ENCODE data around the gene MITF.

Gene MITF, protein sequence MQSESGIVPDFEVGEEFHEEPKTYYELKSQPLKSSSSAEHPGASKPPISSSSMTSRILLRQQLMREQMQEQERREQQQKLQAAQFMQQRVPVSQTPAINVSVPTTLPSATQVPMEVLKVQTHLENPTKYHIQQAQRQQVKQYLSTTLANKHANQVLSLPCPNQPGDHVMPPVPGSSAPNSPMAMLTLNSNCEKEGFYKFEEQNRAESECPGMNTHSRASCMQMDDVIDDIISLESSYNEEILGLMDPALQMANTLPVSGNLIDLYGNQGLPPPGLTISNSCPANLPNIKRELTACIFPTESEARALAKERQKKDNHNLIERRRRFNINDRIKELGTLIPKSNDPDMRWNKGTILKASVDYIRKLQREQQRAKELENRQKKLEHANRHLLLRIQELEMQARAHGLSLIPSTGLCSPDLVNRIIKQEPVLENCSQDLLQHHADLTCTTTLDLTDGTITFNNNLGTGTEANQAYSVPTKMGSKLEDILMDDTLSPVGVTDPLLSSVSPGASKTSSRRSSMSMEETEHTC

DNA sequence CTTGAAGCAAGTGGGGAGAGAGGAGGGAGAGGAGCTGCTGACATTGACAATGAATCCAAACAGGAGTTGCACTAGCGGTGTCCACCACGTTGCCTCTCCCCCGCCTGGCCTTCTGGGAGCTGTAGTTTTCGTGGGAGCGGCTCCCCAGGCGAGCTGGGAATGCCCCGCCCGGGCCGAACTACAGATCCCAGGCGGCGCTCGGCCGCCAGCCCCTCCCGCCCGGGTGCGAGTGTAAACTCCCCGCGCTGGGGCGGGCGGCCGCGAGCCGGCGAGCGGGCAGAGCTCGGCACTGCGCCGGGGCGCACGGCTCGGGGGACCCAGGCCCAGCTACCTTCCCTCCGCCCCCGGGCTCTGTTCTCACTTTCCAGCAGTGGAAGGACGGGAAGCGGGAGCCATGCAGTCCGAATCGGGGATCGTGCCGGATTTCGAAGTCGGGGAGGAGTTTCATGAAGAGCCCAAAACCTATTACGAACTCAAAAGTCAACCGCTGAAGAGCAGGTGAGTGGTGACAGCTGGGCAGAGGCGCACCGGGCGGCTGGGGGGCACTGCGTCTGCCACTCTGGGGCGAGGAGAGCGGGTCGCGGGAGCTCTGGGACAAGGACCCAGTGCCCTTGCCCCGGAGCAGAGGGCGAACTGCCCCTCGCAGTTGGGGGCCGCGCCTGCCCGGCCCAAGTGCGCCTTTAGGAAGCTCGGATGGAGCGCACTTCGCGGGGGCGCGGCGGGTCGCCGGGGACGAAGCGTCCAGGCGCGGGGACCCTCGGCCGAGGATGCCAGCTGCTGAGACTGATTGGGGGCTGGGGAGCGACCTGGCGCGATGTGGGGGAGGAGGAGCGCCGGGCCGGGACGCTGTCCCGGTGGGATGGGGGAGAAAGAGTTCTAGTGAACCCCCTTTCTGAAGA is at the start of gene MITF:
TSS of gene MITF (plus strand) at position 261 of the 899 bp plus-strand sequence. CDS start at position 395, 134 bp downstream.
- Histone ChIP-seq H3K4me3 (peak within 1 kb of the TSS; percentile 85), H3K27ac (no peak within 1 kb of the TSS), H3K36me3 (ENCODE audit: insufficient read depth, low read length) (no peaks in the 10 kb centered on the region), H3K9ac (ENCODE audit: insufficient read length) (peak within 1 kb of the TSS; percentile 66), H3K9me3 (ENCODE audit: low read depth, low read length) (no peaks in the 10 kb centered on the region)
- DNase-seq (ENCODE audit: low read depth, low spot score): no peak
- TF ChIP-seq POLR2AphosphoS5 (IDR thresholded peaks at IDR 0.05; ENCODE audit: borderline replicate concordance, low read depth, low read length) (0 out of 2 replicates have a peak, but pooled peaks have one; percentile 24), FOXP2 (optimal IDR thresholded peaks at IDR 0.05; ENCODE audit: control extremely low read depth, extremely low read length, insufficient read depth) (no peak), EZH2 (IDR thresholded peaks at IDR 0.05) (no peak)

DNA sequence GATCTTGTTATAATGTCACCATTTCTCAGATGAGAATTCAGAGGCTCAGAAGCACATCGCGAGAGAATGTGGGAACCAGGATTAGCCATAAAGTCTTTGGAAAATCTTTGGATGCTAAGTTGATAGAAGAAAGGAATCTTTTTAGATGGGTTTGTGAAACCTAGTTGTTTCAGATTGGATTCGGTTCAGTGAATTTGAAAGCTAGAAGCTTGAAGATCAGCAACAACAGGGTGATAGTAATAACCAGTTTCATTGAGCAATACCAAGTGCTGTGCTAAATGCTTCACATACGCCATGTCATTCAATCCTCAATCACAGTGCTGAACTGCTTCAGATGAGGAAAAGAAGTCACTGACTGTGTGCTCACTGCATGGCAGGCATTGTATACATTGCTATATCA is 47.4 kb upstream of the MITF start:
- Histone ChIP-seq H3K27ac (no peak overlapping the region), H3K36me3 (ENCODE audit: insufficient read depth, low read length) (no peaks in the 10 kb centered on the region), H3K4me3 (no peak overlapping the region), H3K9me3 (ENCODE audit: low read depth, low read length) (no peaks in the 10 kb centered on the region), H3K9ac (ENCODE audit: insufficient read length) (no peak overlapping the region)
- TF ChIP-seq EZH2 (IDR thresholded peaks at IDR 0.05) (no peak), FOXP2 (optimal IDR thresholded peaks at IDR 0.05; ENCODE audit: control extremely low read depth, extremely low read length, insufficient read depth) (no peak), POLR2AphosphoS5 (IDR thresholded peaks at IDR 0.05; ENCODE audit: borderline replicate concordance, low read depth, low read length) (no peak)
- no peak for DNase-seq (ENCODE audit: low read depth, low spot score)

DNA sequence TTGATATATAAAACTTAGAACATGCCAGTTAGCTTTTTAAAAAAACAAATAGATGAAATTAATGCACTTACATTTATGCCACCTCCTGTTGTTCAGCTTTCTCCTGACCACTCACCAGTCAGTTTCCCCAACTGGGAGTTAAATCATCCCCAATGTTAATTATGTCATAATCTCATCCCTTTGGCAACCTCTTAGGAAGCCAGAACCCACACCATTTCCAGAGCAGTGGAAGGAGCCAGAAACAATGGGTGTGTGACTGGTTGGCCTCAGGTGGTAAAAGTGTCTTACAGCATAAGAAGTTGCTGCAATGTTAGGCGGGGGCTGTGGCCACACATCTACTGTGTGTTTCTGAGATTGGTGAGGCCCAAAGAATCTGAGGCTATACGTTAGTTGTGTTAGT is 46.5 kb upstream of the MITF start:
- no peaks in the 10 kb centered on the region for H3K36me3 ChIP-seq (ENCODE audit: insufficient read depth, low read length)
- TF ChIP-seq EZH2 (IDR thresholded peaks at IDR 0.05) (no peak), FOXP2 (optimal IDR thresholded peaks at IDR 0.05; ENCODE audit: control extremely low read depth, extremely low read length, insufficient read depth) (no peak), POLR2AphosphoS5 (IDR thresholded peaks at IDR 0.05; ENCODE audit: borderline replicate concordance, low read depth, low read length) (no peak)
- H3K9me3 ChIP-seq (ENCODE audit: low read depth, low read length): no peaks in the 10 kb centered on the region
- DNase-seq (ENCODE audit: low read depth, low spot score): no peak
- no peak overlapping the region for H3K9ac ChIP-seq (ENCODE audit: insufficient read length)
- no peak overlapping the region for H3K27ac ChIP-seq
- H3K4me3 ChIP-seq: no peak overlapping the region

DNA sequence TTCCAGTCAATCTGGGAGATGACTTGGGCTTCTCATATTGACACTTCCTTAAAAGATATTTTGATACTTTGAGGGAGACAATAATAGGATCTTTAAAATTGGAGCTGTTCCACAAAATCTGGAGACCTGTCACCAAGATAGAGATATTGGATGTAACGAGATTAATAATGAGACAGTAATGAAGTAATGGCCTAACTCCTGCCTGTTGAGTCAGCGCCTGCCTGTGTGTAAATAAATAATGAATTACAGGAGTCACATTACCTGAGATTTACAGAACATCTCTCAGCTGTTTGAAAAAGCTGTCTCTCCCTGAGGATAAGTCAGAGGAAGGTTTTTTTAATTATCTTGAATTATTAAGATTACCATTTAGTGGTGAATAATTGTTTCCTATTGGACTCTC is 43.8 kb upstream of the MITF start:
- TF ChIP-seq POLR2AphosphoS5 (IDR thresholded peaks at IDR 0.05; ENCODE audit: borderline replicate concordance, low read depth, low read length) (no peak), FOXP2 (optimal IDR thresholded peaks at IDR 0.05; ENCODE audit: control extremely low read depth, extremely low read length, insufficient read depth) (no peak)
- DNase-seq (ENCODE audit: low read depth, low spot score): no peak
- Histone ChIP-seq H3K9me3 (ENCODE audit: low read depth, low read length) (no peaks in the 10 kb centered on the region), H3K9ac (ENCODE audit: insufficient read length) (no peak overlapping the region), H3K27ac (no peak overlapping the region), H3K36me3 (ENCODE audit: insufficient read depth, low read length) (no peaks in the 10 kb centered on the region), H3K4me3 (no peak overlapping the region)

DNA sequence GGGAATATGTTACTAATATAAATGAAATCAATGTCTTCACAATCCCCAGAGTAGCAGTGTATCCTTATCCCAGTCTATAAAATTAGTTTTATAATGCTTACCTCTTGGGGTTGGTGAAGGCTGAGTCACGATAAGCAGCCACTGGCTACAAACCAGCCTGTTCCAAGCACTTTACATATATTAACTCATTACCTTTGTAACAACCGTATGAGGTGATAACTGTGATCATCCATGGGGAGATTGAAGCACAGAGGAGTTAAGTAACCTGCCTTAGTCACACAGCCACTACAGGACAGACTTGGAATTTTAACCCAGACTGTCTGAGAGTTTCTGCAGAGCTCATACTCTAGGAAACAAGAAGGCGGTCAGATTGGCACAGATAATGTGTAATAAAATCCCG is 43.3 kb upstream of the MITF start:
- H3K27ac ChIP-seq: no peak overlapping the region
- H3K9me3 ChIP-seq (ENCODE audit: low read depth, low read length): no peaks in the 10 kb centered on the region
- no peak overlapping the region for H3K9ac ChIP-seq (ENCODE audit: insufficient read length)
- DNase-seq (ENCODE audit: low read depth, low spot score): no peak
- H3K36me3 ChIP-seq (ENCODE audit: insufficient read depth, low read length): no peaks in the 10 kb centered on the region
- H3K4me3 ChIP-seq: no peak overlapping the region
- TF ChIP-seq POLR2AphosphoS5 (IDR thresholded peaks at IDR 0.05; ENCODE audit: borderline replicate concordance, low read depth, low read length): no peak
- no peak for TF ChIP-seq EZH2 (IDR thresholded peaks at IDR 0.05)
- TF ChIP-seq FOXP2 (optimal IDR thresholded peaks at IDR 0.05; ENCODE audit: control extremely low read depth, extremely low read length, insufficient read depth): no peak

DNA sequence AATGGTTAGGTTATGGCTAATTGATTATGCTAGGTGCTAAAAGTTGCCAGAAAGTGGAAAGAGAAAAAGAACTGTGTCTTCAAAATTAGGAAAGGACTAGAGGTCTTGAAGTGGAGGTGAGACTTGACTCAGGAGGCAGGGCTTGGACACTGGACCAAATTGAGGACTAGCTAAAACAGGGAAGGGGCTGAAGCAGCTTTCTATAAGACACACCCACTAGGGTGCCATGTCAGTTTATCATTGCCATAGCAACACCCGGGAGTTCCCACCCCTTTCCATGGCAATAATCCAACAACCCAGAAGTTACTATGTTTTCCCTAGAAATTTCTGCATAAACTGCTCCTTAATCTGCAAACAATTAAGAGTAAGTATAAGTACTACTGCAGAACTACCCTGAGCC is 42.9 kb upstream of the MITF start:
- DNase-seq (ENCODE audit: low read depth, low spot score): peak; percentile 22
- Histone ChIP-seq H3K27ac (no peak overlapping the region), H3K4me3 (no peak overlapping the region), H3K9ac (ENCODE audit: insufficient read length) (no peak overlapping the region), H3K36me3 (ENCODE audit: insufficient read depth, low read length) (no peaks in the 10 kb centered on the region), H3K9me3 (ENCODE audit: low read depth, low read length) (no peaks in the 10 kb centered on the region)
- no peak for TF ChIP-seq POLR2AphosphoS5 (IDR thresholded peaks at IDR 0.05; ENCODE audit: borderline replicate concordance, low read depth, low read length)
- TF ChIP-seq FOXP2 (optimal IDR thresholded peaks at IDR 0.05; ENCODE audit: control extremely low read depth, extremely low read length, insufficient read depth): no peak
- TF ChIP-seq EZH2 (IDR thresholded peaks at IDR 0.05): no peak

DNA sequence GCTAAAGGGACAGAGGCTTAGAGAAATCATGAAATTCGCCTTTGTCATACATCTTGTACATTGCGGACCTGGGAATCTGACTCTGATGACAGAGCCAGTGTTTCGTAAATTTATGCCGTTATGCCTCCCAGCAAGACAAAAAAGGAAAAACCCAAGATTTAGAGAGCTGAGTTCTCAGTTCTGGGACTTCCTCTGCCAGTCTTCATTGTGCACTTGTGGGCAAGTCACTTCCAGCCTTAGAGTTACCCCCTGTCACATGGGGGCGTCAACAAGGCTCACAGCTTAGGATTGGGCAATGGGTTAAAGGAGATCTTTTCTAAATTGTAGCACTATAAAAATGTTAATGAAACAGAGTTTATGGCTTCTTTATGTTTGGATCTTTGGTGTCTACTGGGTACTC is 41.9 kb upstream of the MITF start:
- no peak for TF ChIP-seq POLR2AphosphoS5 (IDR thresholded peaks at IDR 0.05; ENCODE audit: borderline replicate concordance, low read depth, low read length)
- TF ChIP-seq FOXP2 (optimal IDR thresholded peaks at IDR 0.05; ENCODE audit: control extremely low read depth, extremely low read length, insufficient read depth): no peak
- TF ChIP-seq EZH2 (IDR thresholded peaks at IDR 0.05): no peak
- no peak for DNase-seq (ENCODE audit: low read depth, low spot score)

DNA sequence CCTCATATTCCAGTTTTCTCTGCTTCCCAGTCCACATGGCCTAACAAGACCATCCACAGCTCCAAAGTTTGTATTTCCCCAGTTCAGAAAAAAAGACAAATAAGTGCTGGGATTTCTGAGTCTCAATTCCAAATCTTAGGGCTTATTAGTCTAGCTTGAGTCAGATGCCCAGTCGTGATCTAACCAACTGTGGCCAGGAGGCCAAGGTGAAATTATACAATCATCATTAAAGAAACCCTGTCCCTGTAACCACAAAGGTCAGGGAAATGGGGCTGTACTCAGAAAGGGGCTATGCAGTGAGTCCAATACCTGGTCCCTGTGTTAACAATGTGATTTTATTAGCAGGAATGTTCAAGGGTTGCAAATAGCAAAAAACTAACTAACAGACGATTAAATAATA is 40.5 kb upstream of the MITF start:
- H3K27ac ChIP-seq: no peak overlapping the region
- H3K36me3 ChIP-seq (ENCODE audit: insufficient read depth, low read length): no peaks in the 10 kb centered on the region
- no peak overlapping the region for H3K9ac ChIP-seq (ENCODE audit: insufficient read length)
- H3K4me3 ChIP-seq: no peak overlapping the region
- DNase-seq (ENCODE audit: low read depth, low spot score): no peak
- TF ChIP-seq POLR2AphosphoS5 (IDR thresholded peaks at IDR 0.05; ENCODE audit: borderline replicate concordance, low read depth, low read length) (no peak), EZH2 (IDR thresholded peaks at IDR 0.05) (no peak), FOXP2 (optimal IDR thresholded peaks at IDR 0.05; ENCODE audit: control extremely low read depth, extremely low read length, insufficient read depth) (no peak)
- no peaks in the 10 kb centered on the region for H3K9me3 ChIP-seq (ENCODE audit: low read depth, low read length)

More for the DNA sequence above, 41.9 kb upstream of the MITF start:
- no peaks in the 10 kb centered on the region for H3K9me3 ChIP-seq (ENCODE audit: low read depth, low read length)
- no peaks in the 10 kb centered on the region for H3K36me3 ChIP-seq (ENCODE audit: insufficient read depth, low read length)
- no peak overlapping the region for H3K9ac ChIP-seq (ENCODE audit: insufficient read length)
- H3K4me3 ChIP-seq: no peak overlapping the region
- H3K27ac ChIP-seq: no peak overlapping the region
